NCI-H774 (cell line): ENCODE data around the gene PHACTR1.

Experiments used
- DNase-seq: peaks from one replicate; lab custom pipeline; 2025; lab: John Stamatoyannopoulos, UW

PHACTR1 gene

GRCh38 chr6:13074415-13075140 lies 358.0 kb downstream of the PHACTR1 start:
- DNase-seq: no peak

GRCh38 chr6:13075141-13075845 lies 358.7 kb downstream of the PHACTR1 start:
- no peak for DNase-seq

GRCh38 chr6:13076575-13076974 lies 360.0 kb downstream of the PHACTR1 start:
- DNase-seq: no peak

- no peak for DNase-seq
Observed at GRCh38 chr6:13077117-13077516, 360.6 kb downstream of the PHACTR1 start.

GRCh38 chr6:13079096-13079723 lies 362.6 kb downstream of the PHACTR1 start:
- no peak for DNase-seq

- DNase-seq: no peak
Observed at GRCh38 chr6:13080462-13081188, 364.1 kb downstream of the PHACTR1 start.

GRCh38 chr6:13081189-13081563 lies 364.6 kb downstream of the PHACTR1 start:
- no peak for DNase-seq

- no peak for DNase-seq
Observed at GRCh38 chr6:13089296-13089994, 372.9 kb downstream of the PHACTR1 start.

- no peak for DNase-seq
Observed at GRCh38 chr6:13091192-13091591, 374.6 kb downstream of the PHACTR1 start.

GRCh38 chr6:13094781-13095425 lies 378.3 kb downstream of the PHACTR1 start:
- no peak for DNase-seq

GRCh38 chr6:13096084-13096483 lies 379.5 kb downstream of the PHACTR1 start:
- DNase-seq: no peak

- DNase-seq: no peak
Observed at GRCh38 chr6:13097454-13097853, 380.9 kb downstream of the PHACTR1 start.

GRCh38 chr6:13098006-13098405 lies 381.4 kb downstream of the PHACTR1 start:
- no peak for DNase-seq

GRCh38 chr6:13098793-13099570 lies 382.4 kb downstream of the PHACTR1 start:
- no peak for DNase-seq

GRCh38 chr6:13099771-13100170 lies 383.2 kb downstream of the PHACTR1 start:
- DNase-seq: no peak

- no peak for DNase-seq
Observed at GRCh38 chr6:13101409-13101808, 384.8 kb downstream of the PHACTR1 start.

GRCh38 chr6:13101985-13102384 lies 385.4 kb downstream of the PHACTR1 start:
- DNase-seq: no peak

GRCh38 chr6:13103169-13103568 lies 386.6 kb downstream of the PHACTR1 start:
- no peak for DNase-seq

GRCh38 chr6:13105139-13105538 lies 388.6 kb downstream of the PHACTR1 start:
- DNase-seq: no peak

GRCh38 chr6:13112921-13113320 lies 396.4 kb downstream of the PHACTR1 start:
- DNase-seq: no peak

- no peak for DNase-seq
Observed at GRCh38 chr6:13113376-13113775, 396.8 kb downstream of the PHACTR1 start.
